ENCODE data around the gene HMGB1.

The HMGB1 gene

GRCh38 chr13:30429721-30430694 lies 35.7 kb downstream of the HMGB1 start:
- peak in 1 of 5 donors; percentile 58 for DNase-seq

DNA sequence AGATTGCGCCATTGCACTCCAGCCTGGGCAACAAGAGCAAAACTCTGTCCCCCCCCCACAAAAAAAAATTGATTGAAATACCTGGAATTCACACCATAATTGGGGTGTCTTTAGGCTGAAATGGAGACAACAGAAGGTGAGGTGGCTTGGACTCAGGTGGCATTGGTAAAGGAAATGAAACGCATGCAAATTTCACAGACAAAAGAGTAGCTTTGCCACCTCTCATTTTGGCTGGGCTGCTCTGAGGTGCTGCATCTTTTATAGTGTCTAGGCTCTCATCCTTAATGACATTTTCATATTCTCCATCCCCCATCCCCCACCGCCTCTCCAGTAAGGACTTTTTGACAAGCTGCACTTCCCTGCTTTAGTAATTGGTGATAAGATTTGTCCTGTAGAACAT lies 36.5 kb downstream of the HMGB1 start:
- no peak for DNase-seq

DNA sequence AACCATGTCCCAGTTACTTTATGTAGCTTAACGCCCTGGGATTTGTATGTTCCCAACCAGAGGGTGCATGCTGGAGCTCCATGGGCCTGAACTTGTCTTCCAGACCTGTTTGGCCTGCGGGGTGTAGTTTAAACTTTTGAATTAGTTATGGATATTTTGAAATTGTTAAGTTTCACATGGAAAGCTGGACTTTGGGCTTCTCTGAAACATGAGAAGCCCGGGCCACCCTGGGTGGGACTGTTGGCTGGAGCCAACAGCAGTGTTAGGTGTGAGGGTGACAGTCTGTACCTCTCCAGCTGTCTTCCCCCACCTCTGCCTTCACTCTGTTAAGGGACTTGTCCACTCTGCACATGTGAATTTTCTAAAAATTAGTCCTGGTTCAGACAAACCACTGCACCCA lies 41.8 kb downstream of the HMGB1 start:
- no peak for DNase-seq

- DNase-seq, result peak; percentile 43 to 75 (median 70)
These were observed 43.5 kb downstream of the HMGB1 start, which contains the start of gene UBE2L5 for GRCh38 chr13:30422054-30422839. Gene UBE2L5 (plus strand): TSS chr13:30422493. CDS start chr13:30427991, 5,498 bp downstream.

DNA sequence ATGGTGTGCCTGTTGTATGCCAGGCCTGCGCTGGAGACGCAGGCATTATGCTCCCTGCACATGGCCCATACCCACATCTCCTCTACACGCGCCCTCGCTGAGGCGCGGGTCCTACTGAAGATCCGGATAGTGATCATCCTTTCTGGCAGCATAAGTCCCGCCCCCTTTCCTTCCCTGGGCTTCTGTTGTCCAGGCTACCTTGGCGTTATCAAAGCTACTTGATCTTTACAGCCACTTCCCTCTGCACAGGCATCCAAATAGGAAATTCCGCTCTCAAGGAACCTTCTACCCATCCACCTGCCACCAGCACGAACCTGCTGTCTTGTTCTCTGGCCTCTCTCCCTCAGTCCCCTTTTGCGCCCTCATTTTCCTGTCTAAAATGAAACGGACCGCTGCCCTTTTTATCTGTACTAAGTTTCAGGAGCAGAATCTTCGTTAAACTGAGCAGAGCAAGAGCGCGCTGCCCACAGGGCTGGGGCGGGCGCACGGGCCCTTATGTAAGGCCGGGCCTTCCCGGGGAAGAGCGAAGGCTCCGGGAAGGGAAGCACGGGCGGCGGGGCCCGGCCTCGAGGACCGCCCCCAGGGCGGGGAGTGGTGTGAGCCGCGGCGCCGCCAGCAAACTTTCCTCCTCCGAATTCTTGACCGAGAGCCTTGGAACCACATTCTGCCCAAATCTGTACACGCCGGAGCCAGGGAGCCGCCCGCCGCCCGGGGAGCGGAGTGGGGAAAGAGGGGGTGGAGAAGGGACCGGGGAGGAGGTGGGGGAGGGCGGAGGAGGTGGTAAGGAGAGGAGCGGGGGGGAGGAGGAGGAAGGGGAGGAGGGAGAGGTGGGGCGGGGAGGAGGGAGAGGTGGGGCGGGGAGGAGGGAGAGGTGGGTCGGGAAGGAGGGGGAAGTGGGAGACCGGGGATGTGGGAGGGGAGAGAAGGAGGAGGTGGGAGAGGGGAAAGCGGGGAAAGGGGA lies 44.4 kb downstream of the HMGB1 start:
- DNase-seq, result peak in 4 of 5 donors; percentile 21 to 61 (median 26)

DNA sequence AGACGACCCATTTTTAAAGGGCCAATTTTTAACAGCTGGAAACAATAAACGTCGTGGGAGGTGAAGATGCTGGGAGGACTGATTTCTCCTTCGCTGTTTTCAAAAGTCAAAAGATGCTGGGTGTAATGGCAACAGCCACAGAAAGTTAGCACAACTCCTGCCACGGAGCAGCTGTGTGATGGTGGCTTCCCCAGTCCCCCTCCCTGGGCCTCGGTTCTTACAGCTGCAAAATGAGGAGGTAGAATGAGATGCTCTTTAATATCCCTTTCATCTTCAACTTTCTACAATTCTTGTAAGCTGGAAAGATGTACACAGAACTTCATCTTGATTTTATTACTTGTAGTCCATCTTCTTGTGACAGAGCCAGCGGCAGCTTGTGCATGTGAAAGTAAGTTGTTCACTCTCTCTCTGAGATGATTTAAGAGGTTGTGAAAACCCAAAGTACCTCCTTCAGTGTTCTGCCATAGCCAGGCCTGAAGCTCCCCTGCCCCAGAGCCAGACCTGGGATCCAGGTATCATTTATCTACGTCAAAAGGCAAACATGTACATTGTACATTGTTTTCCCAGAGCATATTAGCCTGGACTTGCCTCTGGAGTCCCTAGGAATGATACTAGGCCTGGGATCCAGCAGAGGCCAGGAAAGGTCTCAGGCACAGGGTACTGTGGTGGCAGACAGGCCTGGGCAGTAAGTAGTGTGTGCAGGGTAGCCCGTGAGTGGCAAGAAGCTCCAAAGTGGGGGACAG lies 46.8 kb downstream of the HMGB1 start:
- DNase-seq, result no peak

DNA sequence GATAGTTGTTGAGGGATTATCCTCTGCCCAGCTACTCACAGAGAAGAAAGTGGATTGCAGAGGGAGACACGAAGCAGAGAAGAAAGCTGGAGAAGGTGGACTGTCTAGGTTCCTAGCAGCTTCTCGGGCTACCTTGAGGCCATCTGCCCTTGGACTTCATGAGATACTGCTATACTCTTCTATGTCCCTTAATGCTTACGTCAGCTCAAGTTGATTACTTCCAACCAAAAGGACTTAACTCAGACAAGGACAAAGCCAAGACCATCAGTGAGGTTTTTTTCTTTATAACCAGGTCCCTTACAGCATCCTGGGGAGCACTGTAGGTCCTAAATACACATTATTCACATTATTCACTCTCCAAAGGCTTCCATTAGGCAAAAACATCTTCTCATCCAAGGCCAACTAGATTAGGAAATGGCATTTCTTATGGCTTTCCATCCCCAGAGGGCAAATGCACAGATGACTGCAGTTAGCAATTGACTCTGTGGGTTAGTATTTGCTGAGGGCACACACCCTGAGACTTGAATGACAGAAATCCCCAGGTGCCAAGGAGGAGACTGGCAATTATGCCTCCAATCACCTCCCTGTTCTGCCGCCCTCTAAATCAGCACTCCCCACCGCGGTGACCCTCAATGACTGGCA lies 47.5 kb downstream of the HMGB1 start:
- DNase-seq, result no peak

GRCh38 chr13:30416471-30416870 lies 49.3 kb downstream of the HMGB1 start:
- no peak for DNase-seq

GRCh38 chr13:30415430-30416030 lies 50.2 kb downstream of the HMGB1 start:
- DNase-seq, result peak in 1 of 5 donors; percentile 21

GRCh38 chr13:30413842-30414241 lies 51.9 kb downstream of the HMGB1 start:
- no peak for DNase-seq

DNA sequence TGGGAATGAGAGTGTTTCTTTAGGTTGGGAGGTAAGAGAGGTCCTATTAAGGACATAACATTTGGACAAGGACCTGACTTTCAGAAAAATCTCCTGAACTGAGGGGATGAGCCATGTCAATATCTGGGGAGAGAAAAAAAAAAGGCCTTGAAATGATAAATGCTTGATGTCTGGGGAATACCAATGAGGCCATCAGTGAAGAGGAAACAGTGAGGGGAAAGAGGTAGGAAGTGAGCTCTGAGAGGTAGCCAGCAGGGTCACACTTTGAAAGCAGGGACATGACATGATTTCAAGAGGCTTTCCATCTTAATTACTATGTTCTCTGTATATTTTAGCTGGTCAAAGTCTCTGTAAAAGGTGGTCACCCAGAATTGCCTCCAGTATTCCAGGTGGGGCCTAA lies 53.4 kb downstream of the HMGB1 start:
- no peak for DNase-seq

- DNase-seq, result no peak
These were observed 55.0 kb downstream of the HMGB1 start for GRCh38 chr13:30410705-30411125.

- no peak for DNase-seq
These were observed 55.6 kb downstream of the HMGB1 start for GRCh38 chr13:30409886-30410704.

GRCh38 chr13:30408319-30409101 lies 57.2 kb downstream of the HMGB1 start:
- DNase-seq, result peak; percentile 80 to 94 (median 87)

GRCh38 chr13:30406779-30407416 lies 58.8 kb downstream of the HMGB1 start:
- no peak for DNase-seq

All from T-helper 1 cell (primary cell).